ENCODE measurements around the gene CT83. TPM values are rescaled to one million over a fixed set of nuclear protein-coding genes. Genes with fewer than 3 reads are reported as not detected.

The CT83 gene, protein sequence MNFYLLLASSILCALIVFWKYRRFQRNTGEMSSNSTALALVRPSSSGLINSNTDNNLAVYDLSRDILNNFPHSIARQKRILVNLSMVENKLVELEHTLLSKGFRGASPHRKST
- not detected for total RNA-seq

DNA sequence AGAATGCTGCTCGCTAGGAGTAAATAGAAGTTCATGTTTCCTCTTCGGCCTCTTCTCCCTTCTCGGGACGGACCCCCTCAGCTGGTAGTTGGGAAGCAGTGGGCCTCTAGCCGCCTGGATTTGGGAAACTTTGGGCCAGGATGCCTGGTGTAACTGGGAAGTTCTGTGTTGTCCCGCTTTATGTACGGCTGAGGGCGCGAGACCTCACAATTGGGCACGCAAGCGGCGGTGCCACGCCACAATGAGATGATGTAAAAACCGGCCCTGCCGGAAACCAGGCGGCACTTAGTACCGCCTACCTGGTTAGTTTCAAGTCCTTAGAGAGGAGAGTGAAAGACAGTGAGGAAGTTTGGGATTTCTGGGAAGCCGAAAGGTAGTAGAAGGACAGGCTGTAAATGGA, at the start of gene CT83:
CT83 (minus strand) TSS at position 155 of the 400 bp plus-strand sequence; CDS start at position 35, 120 bp downstream.
- Histone ChIP-seq H3K4me1 (replicated peaks in 1 of 2) (no peaks in the 10 kb centered on the region), H3K27ac (no peak within 1 kb of the TSS), H3K4me3 (no peak within 1 kb of the TSS)
- no peak for ATAC-seq (replicated peaks in 6 of 8)
- 40 to 100% (median 81%) methylated on average over 2 to 13 of the region's 18 CpGs; no CpG with 5 or more reads in 5 of the 10 experiments for WGBS, 10 experiments
- in situ Hi-C loops (cut with MboI; ENCODE audit: low pct_unique_long_range_greater_than_20kb in 2 of 9, low sequenced_read_pairs in 9 of 9, unreplicated experiment in 9 of 9) = no loop called here

DNA sequence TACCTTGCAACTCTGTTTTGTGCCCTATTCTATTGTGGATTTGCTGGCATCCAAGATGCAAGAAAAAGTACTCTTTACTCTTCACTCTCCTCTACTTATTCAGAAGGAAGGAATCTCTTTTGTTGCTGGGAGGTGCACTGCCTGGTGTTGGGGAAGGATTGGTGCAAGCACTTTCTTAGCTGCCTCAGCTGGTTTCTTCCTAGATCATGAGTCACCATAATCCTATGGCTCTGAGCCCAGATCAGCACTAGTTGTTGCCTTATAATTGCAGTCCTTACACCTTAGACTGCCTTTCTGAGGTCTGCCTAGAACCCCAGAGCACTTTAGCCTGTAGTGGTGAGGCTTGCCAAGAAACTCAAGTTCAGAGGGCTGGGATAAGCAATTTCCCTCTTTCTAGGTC, 37.0 kb upstream of the CT83 start:
- Histone ChIP-seq H3K4me1 (replicated peaks in 1 of 2) (no peaks in the 10 kb centered on the region), H3K27ac (no peak overlapping the region), H3K4me3 (no peak overlapping the region)
- ATAC-seq (replicated peaks in 6 of 8) = peak in 2 of 8 experiments; percentile 82 to 88
- in situ Hi-C loops (cut with MboI; ENCODE audit: low pct_unique_long_range_greater_than_20kb in 2 of 9, low sequenced_read_pairs in 9 of 9, unreplicated experiment in 9 of 9) = loop anchor here in 1 of 9 experiments (25.0 kb wide), 1 partner anchor 287 kb away; no protein-coding TSS in a partner anchor

DNA sequence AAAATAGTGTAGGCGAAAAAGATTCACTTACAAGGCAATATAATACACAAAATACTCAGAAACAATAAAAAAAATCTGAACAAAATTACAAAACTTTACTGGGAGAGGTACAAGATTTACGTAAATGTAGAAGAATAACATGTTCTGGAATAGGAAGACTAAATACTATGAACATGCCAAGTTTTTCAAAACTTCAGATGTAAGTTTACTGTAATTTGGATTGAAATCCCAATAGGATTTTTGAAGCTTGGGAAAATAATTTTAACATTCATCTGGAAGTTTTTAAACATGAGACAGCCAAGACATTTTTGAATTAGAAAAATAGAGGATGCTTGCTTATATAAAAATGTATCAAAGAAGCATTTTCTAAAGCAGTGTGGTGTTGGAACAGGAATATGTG, 30.5 kb upstream of the CT83 start:
- WGBS, 10 experiments = 0 to 100% (median 58%) methylated on average over 1 to 2 of the region's 2 CpGs; no CpG with 5 or more reads in 2 of the 10 experiments
- in situ Hi-C loops (cut with MboI; ENCODE audit: low pct_unique_long_range_greater_than_20kb in 2 of 9, low sequenced_read_pairs in 9 of 9, unreplicated experiment in 9 of 9) = loop anchor here in 1 of 9 experiments (25.0 kb wide), 1 partner anchor 281 kb away; no protein-coding TSS in a partner anchor
- no peak overlapping the region for H3K4me3 ChIP-seq
- no peak for ATAC-seq (replicated peaks in 6 of 8)
- H3K27ac ChIP-seq = no peak overlapping the region
- no peaks in the 10 kb centered on the region for H3K4me1 ChIP-seq (replicated peaks in 1 of 2)

DNA sequence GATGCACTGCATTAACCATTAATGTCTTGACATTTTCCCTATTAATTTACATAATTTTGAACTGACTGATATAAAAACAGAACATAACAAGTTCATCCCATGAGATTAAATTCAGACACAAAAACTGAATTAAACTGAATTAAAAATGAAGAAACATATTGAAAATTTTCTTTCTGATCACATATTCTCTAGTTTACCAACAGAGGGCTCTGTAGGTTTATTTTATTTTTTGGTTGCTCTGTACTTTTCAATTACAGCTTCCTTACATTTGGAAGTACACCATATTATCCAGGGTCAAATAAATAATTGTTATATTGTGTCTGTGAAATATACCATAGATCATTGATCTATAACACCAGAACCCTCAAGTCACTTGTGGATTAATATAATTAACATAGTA, 27.3 kb upstream of the CT83 start:
- H3K4me3 ChIP-seq = no peak overlapping the region
- in situ Hi-C loops (cut with MboI; ENCODE audit: low pct_unique_long_range_greater_than_20kb in 2 of 9, low sequenced_read_pairs in 9 of 9, unreplicated experiment in 9 of 9) = loop anchor here in 1 of 9 experiments (25.0 kb wide), 1 partner anchor 278 kb away; no protein-coding TSS in a partner anchor
- no peaks in the 10 kb centered on the region for H3K4me1 ChIP-seq (replicated peaks in 1 of 2)
- no peak overlapping the region for H3K27ac ChIP-seq
- ATAC-seq (replicated peaks in 6 of 8) = no peak

DNA sequence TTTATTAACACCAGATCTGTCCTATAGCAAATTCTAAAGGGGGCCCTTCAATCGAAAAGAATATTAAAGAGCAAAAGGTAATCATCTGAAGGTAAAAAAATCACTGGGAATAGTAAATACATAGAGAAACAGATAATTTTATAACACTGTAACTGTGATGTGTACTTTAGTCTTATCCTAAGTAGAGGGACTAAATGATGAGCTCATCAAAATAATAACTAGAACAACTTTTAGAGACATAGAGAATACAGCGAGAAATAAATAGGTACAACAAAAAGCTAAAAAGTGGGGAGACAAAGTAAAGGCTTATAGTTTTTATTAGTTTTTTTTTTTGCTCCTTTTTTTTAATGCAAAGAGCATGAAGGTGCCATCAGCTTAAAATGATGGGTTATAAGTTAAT, 17.3 kb upstream of the CT83 start:
- Histone ChIP-seq H3K4me1 (replicated peaks in 1 of 2) (no peaks in the 10 kb centered on the region), H3K27ac (no peak overlapping the region), H3K4me3 (no peak overlapping the region)
- ATAC-seq (replicated peaks in 6 of 8) = no peak
- in situ Hi-C loops (cut with MboI; ENCODE audit: low pct_unique_long_range_greater_than_20kb in 2 of 9, low sequenced_read_pairs in 9 of 9, unreplicated experiment in 9 of 9) = loop anchor here in 1 of 9 experiments (25.0 kb wide), 1 partner anchor 268 kb away; no protein-coding TSS in a partner anchor
- 0 to 100% (median 60%) methylated on average over 1 to 2 of the region's 2 CpGs; no CpG with 5 or more reads in 1 of the 10 experiments for WGBS, 10 experiments

DNA sequence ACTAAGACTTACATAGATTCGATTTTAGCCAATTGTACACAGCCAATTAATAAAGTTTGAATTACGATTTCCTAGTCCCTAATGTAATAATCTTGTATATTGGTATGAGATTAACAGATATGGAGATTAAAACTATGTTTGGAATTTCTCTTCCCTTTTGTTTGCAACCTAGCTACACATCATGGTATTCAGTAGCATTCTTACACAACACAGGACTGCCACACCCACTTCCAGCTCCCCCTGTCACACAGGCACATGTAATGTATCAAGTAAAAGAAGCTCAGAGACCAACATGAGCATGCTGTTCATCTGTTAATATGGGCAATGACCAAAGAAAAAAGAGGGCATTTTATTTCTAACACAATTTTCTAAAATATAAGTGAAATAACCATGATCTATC, 13.6 kb downstream of the CT83 start:
- no peak overlapping the region for H3K27ac ChIP-seq
- 48 to 71% (median 50%) methylated on average over 1 to 2 of the region's 2 CpGs; no CpG with 5 or more reads in 7 of the 10 experiments for WGBS, 10 experiments

DNA sequence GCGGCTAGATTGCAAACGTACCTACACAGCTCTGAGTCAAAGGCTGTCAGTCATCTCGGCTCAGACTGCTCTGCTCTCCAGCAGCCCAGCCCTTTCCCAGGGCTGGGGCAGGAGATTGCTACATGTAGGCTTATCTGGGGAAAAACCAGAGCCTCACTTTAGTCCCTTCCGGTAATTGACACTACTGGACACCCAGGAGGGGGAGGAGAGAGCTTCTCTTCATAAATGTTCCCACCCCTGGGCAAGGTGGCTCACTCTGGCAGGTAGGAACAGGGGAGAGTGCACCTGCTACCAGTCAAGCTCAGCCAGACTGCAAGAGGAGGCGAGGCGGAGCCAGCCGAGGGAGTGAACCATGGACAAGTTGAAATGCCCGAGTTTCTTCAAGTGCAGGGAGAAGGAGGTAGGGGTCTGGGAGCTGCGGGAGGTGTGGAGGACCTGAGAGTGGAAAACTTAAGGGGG, 26.4 kb downstream of the CT83 start, which contains the start of gene SLC6A14:
SLC6A14 (plus strand) TSS at position 249 of the 459 bp plus-strand sequence; CDS start at position 353, 104 bp downstream.
- WGBS, 10 experiments = 0 to 20% methylated on average over 1 of the region's 9 CpGs; no CpG with 5 or more reads in 8 of the 10 experiments
- ATAC-seq (replicated peaks in 6 of 8) = no peak
- no peaks in the 10 kb centered on the region for H3K4me1 ChIP-seq (replicated peaks in 1 of 2)
- in situ Hi-C loops (cut with MboI; ENCODE audit: low pct_unique_long_range_greater_than_20kb in 2 of 9, low sequenced_read_pairs in 9 of 9, unreplicated experiment in 9 of 9) = no loop called here
- H3K4me3 ChIP-seq = no peak within 1 kb of the TSS
- H3K27ac ChIP-seq = no peak within 1 kb of the TSS

More for the DNA sequence above, 13.6 kb downstream of the CT83 start:
- in situ Hi-C loops (cut with MboI; ENCODE audit: low pct_unique_long_range_greater_than_20kb in 2 of 9, low sequenced_read_pairs in 9 of 9, unreplicated experiment in 9 of 9) = no loop called here
- H3K4me3 ChIP-seq = no peak overlapping the region
- ATAC-seq (replicated peaks in 6 of 8) = peak in 2 of 8 experiments; percentile 70 to 82
- H3K4me1 ChIP-seq (replicated peaks in 1 of 2) = no peaks in the 10 kb centered on the region

DNA sequence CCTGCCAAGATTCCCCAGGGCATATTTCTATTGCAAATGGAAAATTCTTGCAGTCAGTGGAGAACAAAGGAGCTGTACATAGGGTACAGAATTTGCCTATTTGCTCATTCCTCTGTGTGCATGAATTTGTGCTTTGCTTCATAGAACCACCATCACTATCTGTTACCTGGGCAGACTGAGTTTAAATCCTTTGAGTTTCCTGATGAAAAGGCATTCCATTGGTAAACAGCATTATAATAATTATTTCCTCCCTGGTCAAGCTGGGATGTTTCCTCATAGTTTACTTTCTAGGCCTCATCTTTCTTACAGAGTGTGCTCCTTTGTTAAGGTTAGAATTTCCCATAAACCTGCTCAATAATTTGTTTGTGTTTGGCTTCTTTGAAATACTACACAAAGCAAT, 27.2 kb downstream of the CT83 start:
- Histone ChIP-seq H3K4me1 (replicated peaks in 1 of 2) (no peaks in the 10 kb centered on the region), H3K27ac (no peak overlapping the region), H3K4me3 (no peak overlapping the region)
- ATAC-seq (replicated peaks in 6 of 8) = no peak
- in situ Hi-C loops (cut with MboI; ENCODE audit: low pct_unique_long_range_greater_than_20kb in 2 of 9, low sequenced_read_pairs in 9 of 9, unreplicated experiment in 9 of 9) = no loop called here

DNA sequence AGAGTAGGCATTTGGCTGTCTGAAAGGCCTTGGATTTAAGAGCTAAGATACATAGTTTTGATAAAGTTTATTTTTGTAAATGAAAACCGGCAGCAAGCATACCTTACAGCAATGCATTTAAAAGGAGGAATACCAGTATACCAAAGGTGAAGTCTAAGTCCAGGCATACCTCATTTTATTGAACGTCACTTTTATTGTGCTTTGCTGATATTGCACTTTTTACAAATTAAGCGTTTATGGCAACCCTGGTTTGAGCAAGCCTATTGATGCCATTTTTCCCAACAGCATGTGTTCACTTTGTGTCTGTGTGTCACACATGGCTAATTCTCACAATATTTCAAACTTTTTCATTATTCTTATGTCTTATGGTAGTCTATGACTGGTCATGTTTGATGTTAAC, 34.8 kb downstream of the CT83 start:
- WGBS, 10 experiments = 17 to 100% (median 70%) methylated on average over 1 to 3 of the region's 3 CpGs; no CpG with 5 or more reads in 4 of the 10 experiments

DNA sequence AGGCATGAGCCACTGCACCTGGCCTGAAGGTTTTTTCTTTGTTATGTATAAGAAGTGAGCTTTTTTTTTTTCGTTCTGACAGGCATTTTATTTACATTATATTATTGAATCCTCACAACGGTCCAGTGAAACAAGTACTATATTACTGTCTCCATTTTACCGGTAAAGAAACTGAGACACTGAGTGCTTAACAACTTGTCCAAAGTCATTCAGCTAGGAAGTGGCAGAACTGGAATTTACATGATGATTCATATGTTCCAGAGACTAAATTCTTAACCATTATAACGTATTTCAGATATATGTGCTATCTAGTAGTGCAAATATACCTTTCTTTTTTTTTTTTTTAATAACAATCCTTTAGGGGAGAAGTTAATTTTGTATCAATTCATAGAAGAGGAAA, 44.8 kb downstream of the CT83 start:
- H3K4me1 ChIP-seq (replicated peaks in 1 of 2) = no peaks in the 10 kb centered on the region
- in situ Hi-C loops (cut with MboI; ENCODE audit: low pct_unique_long_range_greater_than_20kb in 2 of 9, low sequenced_read_pairs in 9 of 9, unreplicated experiment in 9 of 9) = no loop called here
- WGBS, 10 experiments = 6 to 80% (median 75%) methylated on average over 1 to 4 of the region's 4 CpGs; no CpG with 5 or more reads in 3 of the 10 experiments
- no peak overlapping the region for H3K4me3 ChIP-seq
- no peak for ATAC-seq (replicated peaks in 6 of 8)
- H3K27ac ChIP-seq = no peak overlapping the region

More for the DNA sequence above, 34.8 kb downstream of the CT83 start:
- ATAC-seq (replicated peaks in 6 of 8) = no peak
- in situ Hi-C loops (cut with MboI; ENCODE audit: low pct_unique_long_range_greater_than_20kb in 2 of 9, low sequenced_read_pairs in 9 of 9, unreplicated experiment in 9 of 9) = no loop called here
- Histone ChIP-seq H3K4me3 (no peak overlapping the region), H3K4me1 (replicated peaks in 1 of 2) (no peaks in the 10 kb centered on the region), H3K27ac (no peak overlapping the region)

DNA sequence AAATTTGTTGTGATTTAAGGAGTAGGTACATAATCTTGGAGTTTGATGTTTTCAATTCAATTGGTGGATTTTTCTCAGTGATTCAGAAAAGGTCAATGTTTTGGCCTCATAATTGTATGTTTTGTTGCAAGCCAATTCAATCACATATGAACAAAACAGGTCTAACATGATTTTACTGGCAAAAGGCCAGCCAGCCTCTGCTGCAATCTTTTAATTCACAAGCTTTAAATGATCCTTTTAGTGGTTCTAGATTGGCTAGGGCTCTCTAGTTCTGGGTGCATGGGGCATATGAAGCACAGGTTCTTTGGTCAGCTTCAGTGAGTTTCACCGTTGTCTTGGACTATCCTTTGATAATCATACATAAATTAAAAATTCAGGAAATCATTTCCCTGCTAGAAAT, 45.6 kb downstream of the CT83 start:
- WGBS, 10 experiments = 0 to 100% (median 28%) methylated on average over 1 of the region's 1 CpG; no CpG with 5 or more reads in 4 of the 10 experiments
- in situ Hi-C loops (cut with MboI; ENCODE audit: low pct_unique_long_range_greater_than_20kb in 2 of 9, low sequenced_read_pairs in 9 of 9, unreplicated experiment in 9 of 9) = no loop called here
- Histone ChIP-seq H3K4me1 (replicated peaks in 1 of 2) (no peaks in the 10 kb centered on the region), H3K4me3 (no peak overlapping the region), H3K27ac (no peak overlapping the region)
- ATAC-seq (replicated peaks in 6 of 8) = no peak

DNA sequence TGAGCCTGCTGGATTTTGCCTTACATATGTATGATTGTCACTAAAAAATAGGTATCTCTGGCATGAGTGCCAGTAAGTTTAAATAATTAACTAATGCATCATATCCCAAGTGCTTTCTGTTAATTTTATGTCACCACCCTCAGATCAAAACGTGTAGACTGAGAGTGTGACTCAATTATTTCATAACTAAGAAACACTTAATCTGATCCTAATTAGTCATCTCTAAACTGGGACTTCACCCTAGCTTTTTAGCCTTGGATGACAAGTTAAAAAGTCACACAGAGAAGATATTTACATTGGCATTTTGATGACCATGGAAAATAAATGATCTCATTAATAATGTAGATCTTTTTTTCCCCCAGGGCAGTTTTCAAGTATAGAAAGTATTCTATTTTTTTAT, 49.5 kb downstream of the CT83 start:
- Histone ChIP-seq H3K4me1 (replicated peaks in 1 of 2) (no peaks in the 10 kb centered on the region), H3K27ac (no peak overlapping the region), H3K4me3 (no peak overlapping the region)
- in situ Hi-C loops (cut with MboI; ENCODE audit: low pct_unique_long_range_greater_than_20kb in 2 of 9, low sequenced_read_pairs in 9 of 9, unreplicated experiment in 9 of 9) = no loop called here
- WGBS, 10 experiments = 0 to 80% (median 21%) methylated on average over 1 of the region's 1 CpG; no CpG with 5 or more reads in 5 of the 10 experiments
- ATAC-seq (replicated peaks in 6 of 8) = no peak
